ENCODE measurements around the gene ZFR.

DNA sequence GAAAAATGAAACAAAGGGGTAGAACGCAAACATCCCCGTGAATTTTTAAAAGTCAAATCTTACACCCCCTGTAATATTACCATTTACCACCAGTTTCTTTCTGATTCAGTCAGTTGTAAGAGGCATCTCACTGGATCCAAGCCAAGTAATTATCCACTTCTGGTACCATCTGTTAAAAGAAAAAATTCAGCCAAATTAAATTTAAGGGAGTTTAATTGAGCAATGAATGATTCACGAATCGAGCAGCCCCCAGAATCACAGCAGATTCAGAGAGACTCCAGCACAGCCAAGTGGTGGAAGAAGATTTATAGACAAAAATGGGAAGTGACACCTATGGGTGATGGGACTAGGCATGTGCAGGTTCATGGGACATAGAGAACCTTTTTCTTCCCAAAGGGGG, 101.9 kb downstream of the ZFR start:
- no peak for TF ChIP-seq POLR2A (IDR thresholded peaks at IDR 0.05)
- TF ChIP-seq, protein P1, sequence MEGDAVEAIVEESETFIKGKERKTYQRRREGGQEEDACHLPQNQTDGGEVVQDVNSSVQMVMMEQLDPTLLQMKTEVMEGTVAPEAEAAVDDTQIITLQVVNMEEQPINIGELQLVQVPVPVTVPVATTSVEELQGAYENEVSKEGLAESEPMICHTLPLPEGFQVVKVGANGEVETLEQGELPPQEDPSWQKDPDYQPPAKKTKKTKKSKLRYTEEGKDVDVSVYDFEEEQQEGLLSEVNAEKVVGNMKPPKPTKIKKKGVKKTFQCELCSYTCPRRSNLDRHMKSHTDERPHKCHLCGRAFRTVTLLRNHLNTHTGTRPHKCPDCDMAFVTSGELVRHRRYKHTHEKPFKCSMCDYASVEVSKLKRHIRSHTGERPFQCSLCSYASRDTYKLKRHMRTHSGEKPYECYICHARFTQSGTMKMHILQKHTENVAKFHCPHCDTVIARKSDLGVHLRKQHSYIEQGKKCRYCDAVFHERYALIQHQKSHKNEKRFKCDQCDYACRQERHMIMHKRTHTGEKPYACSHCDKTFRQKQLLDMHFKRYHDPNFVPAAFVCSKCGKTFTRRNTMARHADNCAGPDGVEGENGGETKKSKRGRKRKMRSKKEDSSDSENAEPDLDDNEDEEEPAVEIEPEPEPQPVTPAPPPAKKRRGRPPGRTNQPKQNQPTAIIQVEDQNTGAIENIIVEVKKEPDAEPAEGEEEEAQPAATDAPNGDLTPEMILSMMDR (IDR thresholded peaks at IDR 0.05) = no peak

Data from lower leg skin (tissue), 3 donors.